OCI-LY1 (cell line): ENCODE results near the gene MARS1.

ENCODE experiments used
- EZH2 ChIP-seq: fragments of 200-600 bp; sonication (generic), shearing (Covaris generic); IDR thresholded peaks from 2 replicates; pipeline ENCODE4 v1.8.0; 2017; ENCODE audit warnings: borderline replicate concordance, mixed run types, mild to moderate bottlenecking, antibody characterized with exemption, low read length, moderate library complexity, mixed read lengths
- TF ChIP-seq, protein P1 (sequence below): fragments of 200-600 bp; sonication (generic), shearing (Covaris generic); IDR thresholded peaks from 2 replicates; pipeline ENCODE4 v1.5.1; 2017; ENCODE audit warnings: mild to moderate bottlenecking, antibody characterized with exemption, low read length, moderate library complexity, mixed read lengths

- TF ChIP-seq, protein P1, sequence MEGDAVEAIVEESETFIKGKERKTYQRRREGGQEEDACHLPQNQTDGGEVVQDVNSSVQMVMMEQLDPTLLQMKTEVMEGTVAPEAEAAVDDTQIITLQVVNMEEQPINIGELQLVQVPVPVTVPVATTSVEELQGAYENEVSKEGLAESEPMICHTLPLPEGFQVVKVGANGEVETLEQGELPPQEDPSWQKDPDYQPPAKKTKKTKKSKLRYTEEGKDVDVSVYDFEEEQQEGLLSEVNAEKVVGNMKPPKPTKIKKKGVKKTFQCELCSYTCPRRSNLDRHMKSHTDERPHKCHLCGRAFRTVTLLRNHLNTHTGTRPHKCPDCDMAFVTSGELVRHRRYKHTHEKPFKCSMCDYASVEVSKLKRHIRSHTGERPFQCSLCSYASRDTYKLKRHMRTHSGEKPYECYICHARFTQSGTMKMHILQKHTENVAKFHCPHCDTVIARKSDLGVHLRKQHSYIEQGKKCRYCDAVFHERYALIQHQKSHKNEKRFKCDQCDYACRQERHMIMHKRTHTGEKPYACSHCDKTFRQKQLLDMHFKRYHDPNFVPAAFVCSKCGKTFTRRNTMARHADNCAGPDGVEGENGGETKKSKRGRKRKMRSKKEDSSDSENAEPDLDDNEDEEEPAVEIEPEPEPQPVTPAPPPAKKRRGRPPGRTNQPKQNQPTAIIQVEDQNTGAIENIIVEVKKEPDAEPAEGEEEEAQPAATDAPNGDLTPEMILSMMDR = no peak
- no peak for TF ChIP-seq EZH2
Measured at GRCh38 chr12:57491393-57492280, 3.8 kb downstream of the MARS1 start.
